GM12878 (cell line): ENCODE results near the gene MLXIPL. TPM values are rescaled to one million over a fixed set of nuclear protein-coding genes. Genes with fewer than 3 reads are reported as not detected.

Experiments used
- ATAC-seq: fragments of 200-7000 bp; cut with Tn5 transposase; 3 replicates; pipeline ENCODE4 v1.9.1; 2020; ENCODE audit warnings: mild to moderate bottlenecking, moderate library complexity
- BruUV-seq: library from RNA; stranded (reverse); fragments of 400-500 nt; replicated peaks from 2 replicates; lab custom pipeline; 2021; lab: Mats Ljungman, UMichigan
- CTCF ChIA-PET: fragments of 300-600 bp; sonication (Branson Sonifier 250); formaldehyde crosslinking; extraction: SDS; loops from one replicate; lab custom pipeline; 2021; ENCODE audit warnings: inconsistent platforms; lab: Yijun Ruan, JAX
- POLR2A ChIA-PET: fragments of 350-600 bp; formaldehyde crosslinking; extraction: SDS; loops from one replicate; lab custom pipeline; 2021; ENCODE audit warnings: inconsistent platforms; lab: Charles Lee
- RAD21 ChIA-PET: fragments of 300-600 bp; sonication (Branson Sonifier 250); formaldehyde crosslinking; loops from one replicate; lab custom pipeline; 2023; ENCODE audit warnings: antibody characterized with exemption; ENCODE audit not compliant: unreplicated experiment; lab: Charles Lee
- SMC1A ChIA-PET: fragments of 300-600 bp; sonication (Branson Sonifier 250); formaldehyde crosslinking; loops from one replicate; lab custom pipeline; 2023; ENCODE audit not compliant: unreplicated experiment, uncharacterized antibody; lab: Charles Lee
- DNase-seq: peaks from one replicate; pipeline ENCODE4 v3.0.0-alpha.2; 2011; ENCODE audit warnings: low read depth, low spot score
- FAIRE-seq: peaks from 3 replicates; lab custom pipeline; 2011; peaks lifted over from hg19 to GRCh38; lab: Jason Lieb, UNC
- H2AFZ ChIP-seq: 2 replicates; pipeline ENCODE4 v1.6.0; 2011; ENCODE audit warnings: low read depth, low read length, control low read depth; ENCODE audit not compliant: control insufficient read depth
- H3K27ac ChIP-seq: 2 replicates; pipeline ENCODE4 v1.5.1; 2011; ENCODE audit warnings: control low read depth; ENCODE audit not compliant: control insufficient read depth, insufficient read depth
- H3K27me3 ChIP-seq, 2 experiments: replicated peaks in 1 of 2; 2 replicates each; pipeline versions ENCODE4 v1.6.0 to v1.6.1; 2011; ENCODE audit warnings: low read length in 1 of 2; ENCODE audit not compliant: control insufficient read depth in 2 of 2, insufficient read depth in 2 of 2
- H3K36me3 ChIP-seq, 2 experiments: 2 replicates each; pipeline ENCODE4 v1.5.1; 2011; ENCODE audit warnings: low read length in 1 of 2; ENCODE audit not compliant: control insufficient read depth in 2 of 2, insufficient read depth in 2 of 2
- H3K4me1 ChIP-seq: 2 replicates; pipeline ENCODE4 v1.6.1; 2011; ENCODE audit warnings: mild to moderate bottlenecking, low read length, moderate library complexity, mixed read lengths; ENCODE audit not compliant: control insufficient read depth, insufficient read depth
- H3K4me2 ChIP-seq: 2 replicates; pipeline ENCODE4 v1.6.0; 2011; ENCODE audit warnings: control low read depth; ENCODE audit not compliant: control insufficient read depth, insufficient read depth
- H3K4me3 ChIP-seq: fragments of 200-600 bp; sonication (generic); 2 replicates; pipeline ENCODE4 v1.5.1; 2016
- H3K79me2 ChIP-seq: 2 replicates; pipeline ENCODE4 v1.6.0; 2011; ENCODE audit warnings: low read length; ENCODE audit not compliant: control insufficient read depth, insufficient read depth
- H3K9ac ChIP-seq: 2 replicates; pipeline ENCODE4 v1.8.0; 2011; ENCODE audit warnings: low read length, control low read depth, mixed read lengths; ENCODE audit not compliant: control insufficient read depth, insufficient read depth
- H3K9me3 ChIP-seq: replicated peaks from 3 replicates; pipeline ENCODE4 v1.5.1; 2011; ENCODE audit warnings: mild to moderate bottlenecking, low read length; ENCODE audit not compliant: control insufficient read depth, insufficient read depth
- H4K20me1 ChIP-seq: 2 replicates; pipeline ENCODE4 v1.6.0; 2011; ENCODE audit not compliant: control insufficient read depth, insufficient read depth
- BMI1 ChIP-seq: fragments of 450-650 bp; IDR thresholded peaks from 2 replicates; pipeline ENCODE4 v1.6.1; 2016; ENCODE audit warnings: mild to moderate bottlenecking, moderate library complexity, borderline replicate concordance
- E2F8 ChIP-seq: fragments of 450-650 bp; IDR thresholded peaks from 2 replicates; pipeline ENCODE4 v1.6.1; 2018; ENCODE audit warnings: mild to moderate bottlenecking, low read depth, moderate library complexity; ENCODE audit not compliant: partially characterized antibody
- IKZF1 ChIP-seq: fragments of 450-650 bp; conservative IDR thresholded peaks from 2 replicates; pipeline ENCODE4 v1.6.1; 2017; ENCODE audit warnings: antibody characterized with exemption, mild to moderate bottlenecking
- MYC ChIP-seq: IDR thresholded peaks from 2 replicates; pipeline ENCODE4 v1.6.1; 2011; ENCODE audit warnings: mild to moderate bottlenecking, low read length, moderate library complexity, inconsistent platforms; ENCODE audit not compliant: insufficient read depth, insufficient replicate concordance, insufficient read length, severe bottlenecking
- PBX3 ChIP-seq: IDR thresholded peaks from 2 replicates; pipeline ENCODE4 v1.6.1; 2011; ENCODE audit warnings: mild to moderate bottlenecking, low read depth, low read length, moderate library complexity; ENCODE audit not compliant: insufficient replicate concordance
- PKNOX1 ChIP-seq: fragments of 450-650 bp; IDR thresholded peaks from 2 replicates; pipeline ENCODE4 v1.6.1; 2016; ENCODE audit warnings: mild to moderate bottlenecking
- RB1 ChIP-seq: fragments of 450-650 bp; formaldehyde crosslinking; IDR thresholded peaks from 2 replicates; pipeline ENCODE4 v1.6.1; 2017; ENCODE audit warnings: mild to moderate bottlenecking, borderline replicate concordance
- SMAD5 ChIP-seq: IDR thresholded peaks from 2 replicates; pipeline ENCODE4 v1.6.1; 2016; ENCODE audit warnings: antibody characterized with exemption, low read depth
- WGBS: methylation state at CpG from one replicate; pipeline ENCODE4 v1.1.6; 2016; ENCODE audit warnings: low lambda C conversion rate; ENCODE audit not compliant: insufficient replicate concordance, insufficient coverage; ENCODE audit errors: missing lambda C conversion rate; 5-methylcytosine and 5-hydroxymethylcytosine counted together
- in situ Hi-C: fragments of 300-500 bp; cut with MboI; formaldehyde crosslinking; loops from 9 replicates; pipeline ENCODE4 v1.14.3; 2018; ENCODE audit warnings: mixed read lengths
- intact Hi-C: fragments of 100-400 bp; cut with micrococcal nuclease; formaldehyde crosslinking; loops from one replicate; pipeline ENCODE4 v1.14.2; 2022; ENCODE audit not compliant: unreplicated experiment
- polyA plus RNA-seq, 11 experiments: library from polyadenylated mRNA; depleted of rRNA in 4 of 11; unstranded in 6 of 11; stranded (reverse) in 5 of 11; fragments of >200 nt; fragmentation: Nextera tagmentation in 4 of 11; fragmentation: Illumina TruSeq in 1 of 11; extraction: Ambion mirVana in 4 of 11; extraction: Trizol in 1 of 11; gene quantifications; 1 replicate in 1 of 11; 2 replicates in 10 of 11; pipeline versions ENCODE4 v1.2.1 to v1.2.3, GENCODE V29; 2011 to 2016; ENCODE audit warnings: inconsistent platforms in 2 of 11, missing spikeins in 2 of 11, low read depth in 1 of 11
- total RNA-seq, 4 experiments: library from RNA; depleted of rRNA in 3 of 4; stranded (reverse); fragments of >200 nt in 3 of 4; fragmentation: Illumina TruSeq in 1 of 4; extraction: Trizol in 1 of 4; gene quantifications; 2 replicates each; pipeline versions ENCODE4 v1.2.1 to v1.2.3, GENCODE V29; 2013 to 2021

The MLXIPL gene
- total and polyA plus RNA-seq, 10 of the 15 experiments (the other 5 are each of a cell fraction or from before 2014, with no cell fraction given), result 0.21 TPM; not detected in 9

GRCh38 chr7:73605601-73606220, 18.6 kb downstream of the MLXIPL start (continued):
- TF ChIP-seq BMI1, result no peak
- no peak for TF ChIP-seq SMAD5
- no peak for TF ChIP-seq IKZF1
- no peak for TF ChIP-seq RB1
- TF ChIP-seq MYC, result no peak
- TF ChIP-seq, all 136 proteins: peak for 0

- no TSS peak for BruUV-seq
- RAD21 ChIA-PET, result no interaction called here
- H3K27me3 ChIP-seq, result no peaks in the 10 kb centered on the region; a peak in 1 of 4 replicates
- H3K9ac ChIP-seq, result no peak overlapping the region
- SMC1A ChIA-PET, result interaction anchor here (0.9 kb wide), 1 partner anchor 26 kb away, joined by 3 read pairs; no protein-coding TSS in a partner anchor
- no peak overlapping the region for H3K27ac ChIP-seq
- CTCF ChIA-PET, result interaction anchor here (1.4 kb wide), 1 partner anchor 122 kb away, joined by 6 read pairs; no protein-coding TSS in a partner anchor
- no peaks in the 10 kb centered on the region for H3K79me2 ChIP-seq
- FAIRE-seq, result no peak
- no peaks in the 10 kb centered on the region for H3K4me1 ChIP-seq
- H3K4me2 ChIP-seq, result no peak overlapping the region
- H3K9me3 ChIP-seq, result no peaks in the 10 kb centered on the region
- DNase-seq, result no peak
- ATAC-seq, result no peak
- peak; percentile 13 for TF ChIP-seq PBX3
- peak; percentile 74 for TF ChIP-seq PKNOX1
- no peak for TF ChIP-seq E2F8
- H4K20me1 ChIP-seq, result no peaks in the 10 kb centered on the region
- in situ Hi-C loops, result no loop called here
- H3K4me3 ChIP-seq, result no peak overlapping the region
- intact Hi-C loops, result no loop called here
- no peak overlapping the region for H2AFZ ChIP-seq
- WGBS, result 42% methylated on average over 22 of the region's 22 CpGs
- no peaks in the 10 kb centered on the region for H3K36me3 ChIP-seq
- POLR2A ChIA-PET, result interaction anchor here (0.5 kb wide), 2 partner anchors 25 to 120 kb away, joined by 3 read pairs; partner anchors contain the start of gene TBL2
Observed at GRCh38 chr7:73602721-73603651, 21.3 kb downstream of the MLXIPL start.
